ENCODE results near the gene YIF1A.

Gene YIF1A

GRCh38 chr11:66288671-66289547, at the start of gene YIF1A:
YIF1A (minus strand) TSS chr11:66289143; CDS start chr11:66288985, 158 bp downstream.
- peak; percentile 95 for DNase-seq (ENCODE audit: low read depth in 2 of 2)

GRCh38 chr11:66337103-66337899, 48.4 kb upstream of the YIF1A start:
- no peak for DNase-seq (ENCODE audit: low read depth in 2 of 2)

- DNase-seq (ENCODE audit: low read depth in 2 of 2), result peak in 1 of 2 donors; percentile 18
These were observed 47.5 kb upstream of the YIF1A start, which contains the start of gene RIN1 for GRCh38 chr11:66336234-66337102. RIN1 (minus strand) TSS chr11:66336434; CDS start chr11:66336402, 32 bp downstream.

- DNase-seq (ENCODE audit: low read depth in 2 of 2), result no peak
These were observed 46.7 kb upstream of the YIF1A start for GRCh38 chr11:66335531-66336233.

- DNase-seq (ENCODE audit: low read depth in 2 of 2), result no peak
These were observed 45.9 kb upstream of the YIF1A start for GRCh38 chr11:66334605-66335442.

GRCh38 chr11:66333896-66334604, 45.1 kb upstream of the YIF1A start:
- no peak for DNase-seq (ENCODE audit: low read depth in 2 of 2)

GRCh38 chr11:66333220-66333877, 44.4 kb upstream of the YIF1A start:
- no peak for DNase-seq (ENCODE audit: low read depth in 2 of 2)

- DNase-seq (ENCODE audit: low read depth in 2 of 2), result no peak
These were observed 43.7 kb upstream of the YIF1A start for GRCh38 chr11:66332371-66333219.

- DNase-seq (ENCODE audit: low read depth in 2 of 2), result no peak
These were observed 42.8 kb upstream of the YIF1A start for GRCh38 chr11:66331542-66332370.

GRCh38 chr11:66330931-66331330, 42.0 kb upstream of the YIF1A start:
- DNase-seq (ENCODE audit: low read depth in 2 of 2), result no peak

- no peak for DNase-seq (ENCODE audit: low read depth in 2 of 2)
These were observed 40.3 kb upstream of the YIF1A start for GRCh38 chr11:66329165-66329673.

- peak; percentile 76 to 78 for DNase-seq (ENCODE audit: low read depth in 2 of 2)
These were observed 39.6 kb upstream of the YIF1A start for GRCh38 chr11:66328302-66329144.

GRCh38 chr11:66328031-66328301, 39.0 kb upstream of the YIF1A start:
- DNase-seq (ENCODE audit: low read depth in 2 of 2), result no peak

GRCh38 chr11:66327171-66328030, 38.5 kb upstream of the YIF1A start:
- DNase-seq (ENCODE audit: low read depth in 2 of 2), result no peak

Measured in stimulated activated CD4-positive, alpha-beta T cell treated with anti-CD3 and anti-CD28 coated beads, Interleukin-1b, Interleukin-23, amount 100 ng/mL, for 4 hours (primary cell).